Pancreas (tissue), 10 donors: ENCODE data around the gene ARHGEF7. TPM values are rescaled to one million over a fixed set of nuclear protein-coding genes. Genes with fewer than 3 reads are reported as not detected.

Source experiments
- ATAC-seq, 4 donors: fragments of 200-7000 bp; cut with Tn5 transposase; one replicate each; pipeline versions ENCODE4 v1.8.0 to v1.9.1; 2020; ENCODE audit warnings: mild to moderate bottlenecking in 4 of 4, moderate library complexity in 4 of 4
- DNase-seq, 6 donors: peaks; one replicate each; pipeline ENCODE4 v3.0.0-alpha.2; 2020
- FAIRE-seq: peaks from 2 replicates; lab custom pipeline; 2012; peaks lifted over from hg19 to GRCh38; lab: Jason Lieb, UNC
- H3K27ac ChIP-seq, 4 donors: fragments of 200-600 bp; sonication (generic); 1 replicate in 3 of 4; 2 replicates in 1 of 4; pipeline versions ENCODE4 v1.5.0 to v1.8.0; 2020
- H3K27me3 ChIP-seq, 4 donors: fragments of 200-600 bp; one replicate each; pipeline ENCODE4 v1.8.0; 2021
- H3K36me3 ChIP-seq, 3 donors: fragments of 200-600 bp; sonication (generic) in 1 of 3; one replicate each; pipeline versions ENCODE4 v1.5.0 to v1.8.0; 2020 to 2021
- H3K4me1 ChIP-seq, 3 donors: fragments of 200-600 bp; one replicate each; pipeline ENCODE4 v1.8.0; 2021
- H3K4me3 ChIP-seq, 4 donors: fragments of 200-600 bp; sonication (generic) in 2 of 4; one replicate each; pipeline versions ENCODE4 v1.5.0 to v1.8.0; 2020 to 2021
- H3K9me3 ChIP-seq, 4 donors: fragments of 200-600 bp; one replicate each; pipeline ENCODE4 v1.8.0; 2021
- CTCF ChIP-seq, 4 donors: fragments of 200-600 bp; sonication (generic) in 3 of 4; IDR thresholded peaks; one replicate each; pipeline versions ENCODE4 v1.5.0 to v1.8.0; 2021; ENCODE audit warnings: antibody characterized with exemption in 4 of 4
- WGBS, 2 donors: extraction: QIAGEN DNeasy Blood & Tissue Kit; methylation state at CpG; one replicate each; pipeline ENCODE4 v1.1.7; 2013; 5-methylcytosine and 5-hydroxymethylcytosine counted together
- intact Hi-C, 3 donors: fragments of 100-400 bp; cut with DNase I; formaldehyde crosslinking; loops; one replicate each; pipeline versions ENCODE4 v1.11.1 to v1.14.2; 2022
- polyA plus RNA-seq, 2 donors: library from polyadenylated mRNA; stranded (reverse); fragments of 200-250 nt; gene quantifications; one replicate each; pipeline ENCODE4 v1.2.3, GENCODE V29; 2013
- total RNA-seq, 6 donors: library from RNA; stranded (reverse); fragmentation: NEBNext Ultra II Directional in 4 of 6; extraction: Animal tissue kit (Norgen Biotek cat#: 25700) in 4 of 6; gene quantifications; one replicate each; pipeline versions ENCODE4 v1.2.1 to v1.2.4, GENCODE V29; 2021 to 2023
- donor health status: healthy with polysubstance abuse.
- donor health status: DM: no; HTN: no; CAD: no; lungs with moderate emphysema.
- donor health status: DM: no; HTN: no; CAD: no.
- donor health status: control.
- donor health status: control.
- donor health status: Bipolar disorder and iron deficiency.
- donor health status: DM: yes; HTN: yes; CAD: no.
- donor health status: DM: no; HTN: no; CAD: no.
- donor health status: DM: no; HTN: no; CAD: no.
- donor health status: DM: yes; HTN: yes; CAD: no.

The ARHGEF7 gene
- total and polyA plus RNA-seq, 8 donors: 13.4 to 37.7 (median 22.2) TPM

GRCh38 chr13:111183087-111183645 is 68.1 kb downstream of the ARHGEF7 start:
- Histone ChIP-seq H3K4me1 (peaks cover 0 to under 1% (median 0%) of the 10 kb centered on the region in 3 donors), H3K9me3 (no peaks in the 10 kb centered on the region), H3K4me3 (no peak overlapping the region), H3K27me3 (no peaks in the 10 kb centered on the region), H3K36me3 (no peaks in the 10 kb centered on the region), H3K27ac (no peak overlapping the region)
- FAIRE-seq (no peak), ATAC-seq (no peak), DNase-seq (no peak)
- intact Hi-C loops: no loop called here
- TF ChIP-seq CTCF (IDR thresholded peaks at IDR 0.05): no peak
- 96 to 97% methylated on average over 6 of the region's 6 CpGs for WGBS, 2 donors

- H3K4me1 ChIP-seq: no peaks in the 10 kb centered on the region
- no peak for TF ChIP-seq CTCF (IDR thresholded peaks at IDR 0.05)
Observed at GRCh38 chr13:111183959-111184358, 68.8 kb downstream of the ARHGEF7 start.

GRCh38 chr13:111184458-111185401 is 69.6 kb downstream of the ARHGEF7 start:
- no peak for DNase-seq
- WGBS, 2 donors: 72 to 79% methylated on average over 18 of the region's 18 CpGs
- Histone ChIP-seq H3K27me3 (no peaks in the 10 kb centered on the region), H3K4me1 (no peaks in the 10 kb centered on the region), H3K36me3 (no peaks in the 10 kb centered on the region), H3K4me3 (no peak overlapping the region), H3K27ac (no peak overlapping the region), H3K9me3 (no peaks in the 10 kb centered on the region)
- TF ChIP-seq CTCF (IDR thresholded peaks at IDR 0.05): no peak
- peak in 3 of 4 donors; percentile 17 to 35 (median 29) for ATAC-seq
- intact Hi-C loops: no loop called here
- no peak for FAIRE-seq

More at GRCh38 chr13:111183959-111184358, 68.8 kb downstream of the ARHGEF7 start:
- ATAC-seq (no peak), FAIRE-seq (no peak), DNase-seq (no peak)
- H3K36me3 ChIP-seq: no peaks in the 10 kb centered on the region
- no peaks in the 10 kb centered on the region for H3K27me3 ChIP-seq
- no peak overlapping the region for H3K27ac ChIP-seq
- H3K9me3 ChIP-seq: no peaks in the 10 kb centered on the region
- WGBS, 2 donors: 88% methylated on average over 10 of the region's 10 CpGs
- no peak overlapping the region for H3K4me3 ChIP-seq
- intact Hi-C loops: no loop called here

DNA sequence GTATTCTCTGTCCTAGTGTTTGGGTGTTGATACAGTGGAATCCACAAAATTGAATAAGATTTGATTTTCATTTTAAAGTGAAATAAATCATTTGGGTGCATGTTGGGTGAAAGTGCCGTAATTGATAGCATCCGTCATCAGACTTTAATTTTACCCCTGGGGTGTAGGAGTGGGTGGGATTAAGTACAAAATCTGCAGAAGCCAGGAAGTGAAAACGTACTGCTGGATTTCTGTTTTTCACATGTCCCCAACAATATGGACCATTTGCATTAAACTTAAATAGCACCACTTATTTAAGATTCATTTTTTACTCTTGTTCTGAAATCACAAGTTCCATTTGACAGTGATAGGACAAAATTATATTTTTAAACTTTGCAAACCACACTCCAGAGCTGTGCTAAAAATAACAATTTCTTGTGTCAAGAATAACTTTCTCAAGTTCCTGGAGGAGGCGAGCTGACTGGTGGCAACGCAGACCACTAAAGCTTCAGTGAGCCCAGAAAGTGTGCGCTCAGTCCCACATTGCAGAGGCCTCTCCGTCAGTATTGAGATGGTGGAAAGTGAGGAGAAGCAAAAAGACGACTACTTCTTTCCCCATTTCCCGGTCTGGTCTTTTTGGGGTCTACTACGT is 71.3 kb downstream of the ARHGEF7 start:
- H3K27ac ChIP-seq: no peak overlapping the region
- no peak for FAIRE-seq
- no peak for ATAC-seq
- H3K4me1 ChIP-seq: no peaks in the 10 kb centered on the region
- H3K27me3 ChIP-seq: no peaks in the 10 kb centered on the region
- no peaks in the 10 kb centered on the region for H3K9me3 ChIP-seq
- H3K4me3 ChIP-seq: no peak overlapping the region
- no peaks in the 10 kb centered on the region for H3K36me3 ChIP-seq
- no peak for TF ChIP-seq CTCF (IDR thresholded peaks at IDR 0.05)
- DNase-seq: no peak
- intact Hi-C loops: no loop called here
- 91 to 92% methylated on average over 10 of the region's 10 CpGs for WGBS, 2 donors
